Gastroesophageal sphincter (tissue), 4 donors: ENCODE data around the gene POU2F1. TPM values are rescaled to one million over a fixed set of nuclear protein-coding genes. Genes with fewer than 3 reads are reported as not detected.

Experiments
- ATAC-seq: fragments of 150-250 bp; one replicate; pipeline ENCODE4 v1.9.1; 2016; ENCODE audit warnings: mild to moderate bottlenecking, moderate library complexity
- H3K27ac ChIP-seq, 4 donors: fragments of 200-600 bp; sonication (generic) in 3 of 4; 1 replicate in 3 of 4; 2 replicates in 1 of 4; pipeline ENCODE4 v1.5.1; 2016 to 2019
- H3K27me3 ChIP-seq: fragments of 200-600 bp; sonication (generic); one replicate; pipeline ENCODE4 v1.5.1; 2019
- H3K36me3 ChIP-seq, 2 donors: fragments of 200-600 bp; sonication (generic); one replicate each; pipeline ENCODE4 v1.5.1; 2019; ENCODE audit warnings: control low read depth in 1 of 2
- H3K4me1 ChIP-seq, 3 donors: fragments of 200-600 bp; sonication (generic); 1 replicate in 2 of 3; 2 replicates in 1 of 3; pipeline ENCODE4 v1.5.1; 2016 to 2019; ENCODE audit warnings: control low read depth in 2 of 3
- H3K4me3 ChIP-seq, 2 donors: fragments of 200-600 bp; sonication (generic); one replicate each; pipeline ENCODE4 v1.5.1; 2019; ENCODE audit warnings: mild to moderate bottlenecking in 1 of 2, moderate library complexity in 1 of 2
- H3K9me3 ChIP-seq, 3 donors: fragments of 200-600 bp; sonication (generic); one replicate each; pipeline ENCODE4 v1.5.1; 2017 to 2019; ENCODE audit warnings: control low read depth in 2 of 3
- EP300 ChIP-seq: sonication (generic); formaldehyde crosslinking; IDR thresholded peaks from one replicate; pipeline ENCODE4 v1.6.1; 2017; ENCODE audit warnings: antibody characterized with exemption, mild to moderate bottlenecking
- POLR2A ChIP-seq, 2 donors: fragments of 450-650 bp; IDR thresholded peaks; one replicate each; pipeline ENCODE4 v1.6.1; 2017; ENCODE audit warnings: antibody characterized with exemption in 2 of 2, mild to moderate bottlenecking in 2 of 2, moderate library complexity in 1 of 2
- POLR2AphosphoS5 ChIP-seq: sonication (generic); formaldehyde crosslinking; IDR thresholded peaks from one replicate; pipeline ENCODE4 v1.6.1; 2017; ENCODE audit warnings: antibody characterized with exemption
- WGBS, 2 donors: methylation state at CpG; one replicate each; pipeline ENCODE4 v1.1.5; 2018; ENCODE audit warnings: low coverage in 1 of 2; 5-methylcytosine and 5-hydroxymethylcytosine counted together
- total RNA-seq, 4 donors: library from RNA; depleted of rRNA; stranded (reverse); fragments of >200 nt; gene quantifications; one replicate each; pipeline ENCODE4 v1.1.0, GENCODE V29; 2016
- TF ChIP-seq, protein P1 (sequence below), 4 experiments: fragments of 200-600 bp in 2 of 4; fragments of 450-650 bp in 2 of 4; sonication (generic) in 1 of 4; IDR thresholded peaks; one replicate each; pipeline ENCODE4 v1.5.1; 2017 to 2019; ENCODE audit warnings: antibody characterized with exemption in 4 of 4, mild to moderate bottlenecking in 2 of 4, moderate library complexity in 2 of 4

Gene POU2F1
- total RNA-seq, 4 donors from 2014 or later = 8.0 to 15.7 (median 10.2) TPM

DNA sequence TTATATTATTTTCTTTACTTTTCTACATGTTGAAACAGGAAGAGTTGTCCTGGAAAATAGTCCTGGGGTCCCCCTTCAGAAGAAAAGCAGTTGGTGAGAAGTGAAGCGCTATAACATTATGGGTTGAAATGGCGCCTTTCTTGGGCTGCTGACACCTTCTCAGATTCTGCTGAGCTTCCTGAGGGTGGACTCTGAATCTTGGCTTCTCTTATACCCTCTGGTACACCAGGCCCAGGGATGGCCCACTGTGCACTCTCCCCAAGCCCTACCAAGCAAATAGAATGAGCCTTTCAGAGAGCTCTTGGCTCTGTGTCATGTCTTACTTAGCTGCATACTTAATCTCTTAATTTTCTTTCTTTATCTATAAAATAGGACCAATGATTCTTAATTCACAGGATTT, 255.4 kb downstream of the POU2F1 start:
- no peak for ATAC-seq
- peaks cover 4% of the 10 kb centered on the region for H3K27me3 ChIP-seq
- H3K27ac ChIP-seq = no peak overlapping the region
- no peak overlapping the region for H3K4me3 ChIP-seq
- no peak for TF ChIP-seq POLR2AphosphoS5
- TF ChIP-seq, protein P1, sequence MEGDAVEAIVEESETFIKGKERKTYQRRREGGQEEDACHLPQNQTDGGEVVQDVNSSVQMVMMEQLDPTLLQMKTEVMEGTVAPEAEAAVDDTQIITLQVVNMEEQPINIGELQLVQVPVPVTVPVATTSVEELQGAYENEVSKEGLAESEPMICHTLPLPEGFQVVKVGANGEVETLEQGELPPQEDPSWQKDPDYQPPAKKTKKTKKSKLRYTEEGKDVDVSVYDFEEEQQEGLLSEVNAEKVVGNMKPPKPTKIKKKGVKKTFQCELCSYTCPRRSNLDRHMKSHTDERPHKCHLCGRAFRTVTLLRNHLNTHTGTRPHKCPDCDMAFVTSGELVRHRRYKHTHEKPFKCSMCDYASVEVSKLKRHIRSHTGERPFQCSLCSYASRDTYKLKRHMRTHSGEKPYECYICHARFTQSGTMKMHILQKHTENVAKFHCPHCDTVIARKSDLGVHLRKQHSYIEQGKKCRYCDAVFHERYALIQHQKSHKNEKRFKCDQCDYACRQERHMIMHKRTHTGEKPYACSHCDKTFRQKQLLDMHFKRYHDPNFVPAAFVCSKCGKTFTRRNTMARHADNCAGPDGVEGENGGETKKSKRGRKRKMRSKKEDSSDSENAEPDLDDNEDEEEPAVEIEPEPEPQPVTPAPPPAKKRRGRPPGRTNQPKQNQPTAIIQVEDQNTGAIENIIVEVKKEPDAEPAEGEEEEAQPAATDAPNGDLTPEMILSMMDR (IDR thresholded peaks at IDR 0.05) = no peak
- no peak for TF ChIP-seq EP300
- TF ChIP-seq POLR2A (IDR thresholded peaks at IDR 0.05) = no peak
- 86 to 100% methylated on average over 1 to 2 of the region's 2 CpGs for WGBS, 2 donors
- H3K9me3 ChIP-seq = no peaks in the 10 kb centered on the region
- H3K36me3 ChIP-seq = no peaks in the 10 kb centered on the region
- H3K4me1 ChIP-seq = no peaks in the 10 kb centered on the region

Other genes with a start within 250 kb of the POU2F1 start
- gene ILDR2, start 245.3 kb upstream of the POU2F1 start, total RNA-seq = 10 to 100 TPM in 1 of 4 donors, 1 to 10 TPM in 3; 2.7 to 15.2 (median 8.2) TPM
- 1 to 10 TPM in 2 of 4 donors, under 1 TPM in 2; 0.54 to 2.0 (median 0.90) TPM for gene MAEL, start 231.6 kb upstream of the POU2F1 start, total RNA-seq
- gene GPA33, start 130.5 kb upstream of the POU2F1 start, total RNA-seq = 1 to 10 TPM in 1 of 4 donors, not detected in 3; 1.7 TPM
- under 1 TPM in 3 of 4 donors, not detected in 1; 0.08 to 0.17 (median 0.16) TPM for gene STYXL2, start 126.8 kb upstream of the POU2F1 start, total RNA-seq